ACC112 (cell line): Measurements from ENCODE around the gene CFAP77.

Source experiments
- H2AFZ ChIP-seq: fragments of 200-600 bp; sonication (generic); one replicate; pipeline ENCODE4 v1.6.0; 2017; ENCODE audit warnings: antibody characterized with exemption, low read length; ENCODE audit not compliant: unreplicated experiment
- H3K27ac ChIP-seq: fragments of 200-600 bp; sonication (generic); 2 replicates; pipeline ENCODE4 v1.5.1; 2014; ENCODE audit warnings: low read depth, mild to moderate bottlenecking, antibody characterized with exemption, low read length, moderate library complexity
- H3K27me3 ChIP-seq: fragments of 200-600 bp; sonication (generic); 2 replicates; pipeline ENCODE4 v1.6.1; 2014; ENCODE audit warnings: mild to moderate bottlenecking, antibody characterized with exemption, low read length, moderate library complexity, mixed read lengths; ENCODE audit not compliant: insufficient read depth
- H3K36me3 ChIP-seq: fragments of 200-600 bp; sonication (generic); 2 replicates; pipeline ENCODE4 v1.6.1; 2016; ENCODE audit warnings: mild to moderate bottlenecking, antibody characterized with exemption, low read length, moderate library complexity, mixed read lengths; ENCODE audit not compliant: insufficient read depth
- H3K4me1 ChIP-seq: fragments of 200-600 bp; sonication (generic); one replicate; pipeline ENCODE4 v1.6.1; 2016; ENCODE audit warnings: low read length, mixed read lengths; ENCODE audit not compliant: insufficient read depth, unreplicated experiment, control insufficient read depth
- H3K4me3 ChIP-seq: fragments of 200-600 bp; sonication (generic); 2 replicates; pipeline ENCODE4 v1.5.1; 2014; ENCODE audit warnings: mild to moderate bottlenecking, low read depth, low read length
- H3K79me2 ChIP-seq: fragments of 200-600 bp; sonication (generic); one replicate; pipeline ENCODE4 v1.6.0; 2016; ENCODE audit warnings: low read length; ENCODE audit not compliant: control insufficient read depth, unreplicated experiment, insufficient read depth

The CFAP77 gene

GRCh38 chr9:132516301-132516700, 106.3 kb downstream of the CFAP77 start:
- Histone ChIP-seq H3K4me1 (no peaks in the 10 kb centered on the region), H3K36me3 (no peaks in the 10 kb centered on the region), H2AFZ (no peak overlapping the region), H3K27ac (no peak overlapping the region), H3K79me2 (no peaks in the 10 kb centered on the region), H3K4me3 (no peak overlapping the region), H3K27me3 (peaks cover 67% of the 10 kb centered on the region)

DNA sequence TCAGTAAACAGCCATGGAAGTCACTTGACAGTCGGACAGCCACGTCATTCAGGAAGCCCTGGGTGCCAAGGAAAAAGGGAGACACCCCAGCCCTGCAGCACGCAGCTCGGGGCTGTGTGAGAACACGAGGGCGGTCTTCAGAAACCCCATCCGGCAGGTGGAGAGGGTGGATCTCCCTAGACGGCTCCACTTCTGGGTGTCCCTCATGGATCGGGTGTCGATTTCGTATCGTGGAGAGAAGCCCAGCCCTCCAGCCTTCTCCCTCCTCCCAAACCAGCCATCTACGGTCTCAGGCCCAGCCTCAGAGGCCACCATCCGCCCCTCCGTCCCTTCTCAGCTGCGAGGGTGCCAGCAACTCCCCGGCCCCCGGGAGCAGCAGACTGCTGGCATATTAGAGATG, 106.9 kb downstream of the CFAP77 start:
- no peaks in the 10 kb centered on the region for H3K4me1 ChIP-seq
- H3K36me3 ChIP-seq = no peaks in the 10 kb centered on the region
- no peak overlapping the region for H3K4me3 ChIP-seq
- no peaks in the 10 kb centered on the region for H3K79me2 ChIP-seq
- no peak overlapping the region for H2AFZ ChIP-seq
- peaks cover 66% of the 10 kb centered on the region for H3K27me3 ChIP-seq
- no peak overlapping the region for H3K27ac ChIP-seq

DNA sequence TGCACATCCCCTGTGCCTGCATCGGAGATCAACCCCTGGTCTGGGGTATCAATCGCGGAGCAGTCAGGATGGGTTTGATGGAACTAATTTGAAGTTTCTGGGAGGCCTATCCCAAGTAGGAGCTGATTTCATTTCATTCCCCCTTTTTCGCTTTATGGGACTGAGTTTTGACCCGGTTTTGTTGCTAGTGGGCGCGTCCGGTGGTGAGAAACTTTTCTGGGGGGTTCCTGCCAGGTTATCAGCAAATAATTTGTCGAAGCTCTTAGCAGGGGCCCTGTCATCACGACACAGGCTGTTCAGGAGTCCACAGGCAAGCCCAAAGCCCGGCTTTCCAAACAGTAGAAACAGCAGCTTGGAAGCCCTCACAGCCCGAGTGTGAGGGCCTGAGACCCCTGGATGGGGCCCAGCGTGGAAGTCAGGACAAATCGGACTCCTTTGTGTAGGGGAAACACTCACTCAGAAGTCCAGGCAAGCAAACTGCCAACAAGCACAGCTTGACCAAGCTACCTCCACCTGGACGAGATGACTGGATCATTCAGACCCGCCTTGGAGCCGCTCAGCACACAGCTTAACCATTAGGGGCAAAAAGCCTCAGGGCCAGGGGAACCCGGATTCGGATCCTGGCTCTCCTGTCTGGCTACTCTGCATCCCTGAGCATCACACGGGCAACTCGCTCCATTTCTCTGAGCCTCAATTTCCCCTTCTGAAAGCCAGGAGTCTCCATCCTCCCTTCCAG, 108.0 kb downstream of the CFAP77 start:
- no peak overlapping the region for H2AFZ ChIP-seq
- H3K79me2 ChIP-seq = no peaks in the 10 kb centered on the region
- no peaks in the 10 kb centered on the region for H3K36me3 ChIP-seq
- no peaks in the 10 kb centered on the region for H3K4me1 ChIP-seq
- no peak overlapping the region for H3K4me3 ChIP-seq
- H3K27ac ChIP-seq = no peak overlapping the region
- H3K27me3 ChIP-seq = peaks cover 67% of the 10 kb centered on the region

DNA sequence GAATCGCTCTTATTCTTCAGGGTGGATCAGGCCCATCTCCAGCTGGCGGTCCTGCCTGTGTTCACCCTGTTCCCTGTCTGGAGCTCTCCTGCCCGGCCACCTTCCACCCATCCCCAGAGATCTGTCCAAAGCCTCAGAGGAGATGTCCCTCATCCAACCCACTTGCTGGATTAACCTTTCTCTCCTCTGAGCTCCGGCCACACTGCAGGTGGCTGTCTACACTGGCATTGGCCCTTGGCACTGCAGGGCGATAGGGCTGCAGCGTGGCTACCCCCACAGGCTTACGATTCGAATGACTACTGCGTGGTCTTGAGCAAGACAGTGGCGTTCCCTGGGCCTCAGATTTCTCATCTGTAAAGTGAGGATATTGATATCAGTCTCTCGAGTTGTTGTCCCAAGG, 108.6 kb downstream of the CFAP77 start:
- no peak overlapping the region for H3K27ac ChIP-seq

GRCh38 chr9:132519033-132519432, 109.0 kb downstream of the CFAP77 start:
- Histone ChIP-seq H3K27ac (no peak overlapping the region), H3K4me3 (no peak overlapping the region), H3K4me1 (no peaks in the 10 kb centered on the region), H3K36me3 (no peaks in the 10 kb centered on the region), H2AFZ (no peak overlapping the region), H3K79me2 (no peaks in the 10 kb centered on the region), H3K27me3 (peaks cover 66% of the 10 kb centered on the region)

More for the DNA sequence above, 108.6 kb downstream of the CFAP77 start:
- Histone ChIP-seq H2AFZ (no peak overlapping the region), H3K4me3 (no peak overlapping the region), H3K36me3 (no peaks in the 10 kb centered on the region), H3K79me2 (no peaks in the 10 kb centered on the region), H3K27me3 (peaks cover 66% of the 10 kb centered on the region), H3K4me1 (no peaks in the 10 kb centered on the region)

DNA sequence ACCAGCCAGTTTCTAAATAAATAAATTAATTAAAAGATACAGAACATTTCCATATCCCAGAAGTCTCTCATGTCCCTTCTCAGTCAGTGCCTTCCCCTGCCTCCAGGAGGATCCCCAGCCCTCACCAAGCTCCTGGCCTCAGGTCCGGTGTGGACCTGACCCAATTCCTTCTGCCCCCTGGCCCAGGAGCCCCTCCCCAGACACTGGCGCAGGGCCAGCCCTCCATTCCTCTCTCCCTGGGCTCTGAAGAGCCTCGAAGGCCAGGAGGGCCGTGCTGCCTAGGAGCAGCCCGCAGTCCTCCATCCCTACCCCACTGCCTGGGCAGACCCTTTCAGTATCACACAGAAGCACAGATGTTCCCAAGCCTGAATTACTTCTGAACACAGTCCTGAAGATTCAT, 110.6 kb downstream of the CFAP77 start:
- no peak overlapping the region for H3K27ac ChIP-seq
- H3K27me3 ChIP-seq = peaks cover 62% of the 10 kb centered on the region
- no peaks in the 10 kb centered on the region for H3K36me3 ChIP-seq

DNA sequence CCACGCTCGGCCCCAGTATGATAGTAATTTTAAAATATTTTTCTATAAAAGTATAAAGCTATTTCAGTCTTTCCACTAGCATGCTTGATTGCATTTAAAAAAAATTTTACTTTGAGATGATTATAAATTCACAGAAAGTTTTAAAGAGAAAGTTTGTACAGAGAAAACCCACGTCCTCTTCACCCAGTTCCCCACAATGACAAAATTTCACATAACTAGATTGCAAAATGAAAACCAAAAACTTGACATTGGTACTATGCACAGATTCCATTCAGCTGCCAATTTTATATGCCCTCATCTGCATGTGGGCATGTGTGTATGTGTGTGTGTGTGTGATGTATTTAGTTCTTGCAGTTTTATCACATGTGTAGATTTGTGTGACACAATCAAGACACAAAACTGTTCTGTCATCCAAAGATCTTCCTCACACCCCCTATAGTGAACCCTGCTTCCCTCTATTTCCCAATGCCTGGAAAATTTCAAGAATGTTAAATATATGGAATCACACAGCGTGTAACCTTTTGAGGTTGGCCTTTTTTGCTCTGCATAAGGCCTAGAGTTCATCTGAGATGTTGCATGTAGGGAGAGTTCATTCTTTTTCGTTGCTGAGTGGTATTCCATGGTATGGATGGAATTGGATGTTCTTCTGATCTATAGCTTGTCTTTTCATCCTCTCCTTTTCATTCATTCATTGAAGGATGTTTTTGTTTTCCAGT, 115.5 kb downstream of the CFAP77 start:
- no peak overlapping the region for H3K27ac ChIP-seq
- no peak overlapping the region for H3K4me3 ChIP-seq
- H3K36me3 ChIP-seq = no peaks in the 10 kb centered on the region
- H3K27me3 ChIP-seq = peaks cover 41% of the 10 kb centered on the region
- no peak overlapping the region for H2AFZ ChIP-seq
- H3K4me1 ChIP-seq = no peaks in the 10 kb centered on the region
- no peaks in the 10 kb centered on the region for H3K79me2 ChIP-seq

More for the DNA sequence above, 110.6 kb downstream of the CFAP77 start:
- no peaks in the 10 kb centered on the region for H3K4me1 ChIP-seq
- no peak overlapping the region for H3K4me3 ChIP-seq
- no peaks in the 10 kb centered on the region for H3K79me2 ChIP-seq
- H2AFZ ChIP-seq = no peak overlapping the region

- no peaks in the 10 kb centered on the region for H3K4me1 ChIP-seq
- no peak overlapping the region for H3K27ac ChIP-seq
- H3K36me3 ChIP-seq = no peaks in the 10 kb centered on the region
- no peak overlapping the region for H3K4me3 ChIP-seq
- H2AFZ ChIP-seq = no peak overlapping the region
- H3K79me2 ChIP-seq = no peaks in the 10 kb centered on the region
- peaks cover 38% of the 10 kb centered on the region for H3K27me3 ChIP-seq
These were observed 121.2 kb downstream of the CFAP77 start for GRCh38 chr9:132531195-132531594.

- no peak overlapping the region for H2AFZ ChIP-seq
- no peaks in the 10 kb centered on the region for H3K36me3 ChIP-seq
- H3K4me1 ChIP-seq = no peaks in the 10 kb centered on the region
- no peak overlapping the region for H3K27ac ChIP-seq
- H3K79me2 ChIP-seq = no peaks in the 10 kb centered on the region
- H3K27me3 ChIP-seq = peaks cover 41% of the 10 kb centered on the region
- no peak overlapping the region for H3K4me3 ChIP-seq
These were observed 121.9 kb downstream of the CFAP77 start for GRCh38 chr9:132531710-132532570.

- Histone ChIP-seq H3K36me3 (no peaks in the 10 kb centered on the region), H3K27me3 (peaks cover 54% of the 10 kb centered on the region), H2AFZ (no peak overlapping the region), H3K4me3 (no peak overlapping the region), H3K4me1 (no peaks in the 10 kb centered on the region), H3K79me2 (no peaks in the 10 kb centered on the region), H3K27ac (no peak overlapping the region)
These were observed 124.8 kb downstream of the CFAP77 start for GRCh38 chr9:132534832-132535231.
